ENCODE measurements around the gene DCDC2.
"Not testable (repeated sequence)": the region's sequence is repeated elsewhere in the genome, so short reads cannot be mapped to it uniquely, and the experiment has no call there.

DCDC2 gene

DNA sequence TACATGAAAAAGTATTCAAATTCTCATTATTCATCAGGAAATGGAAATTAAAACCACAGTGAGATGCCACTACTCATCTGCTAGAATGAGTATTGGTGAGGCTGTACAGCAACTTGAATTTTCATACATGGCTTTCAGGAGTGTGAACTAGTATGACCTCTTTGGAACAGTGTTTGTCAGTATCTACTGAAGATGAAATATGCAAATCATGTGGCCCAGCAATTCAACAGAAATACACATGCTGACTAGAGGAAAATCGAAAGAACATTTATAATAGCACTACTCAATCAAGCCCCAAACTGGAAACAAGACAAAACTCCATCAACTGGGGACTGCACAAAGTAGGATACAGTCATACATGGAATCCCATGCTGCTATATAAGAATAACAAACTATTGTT is 102.2 kb downstream of the DCDC2 start:
- DNase-seq: no peak

DNA sequence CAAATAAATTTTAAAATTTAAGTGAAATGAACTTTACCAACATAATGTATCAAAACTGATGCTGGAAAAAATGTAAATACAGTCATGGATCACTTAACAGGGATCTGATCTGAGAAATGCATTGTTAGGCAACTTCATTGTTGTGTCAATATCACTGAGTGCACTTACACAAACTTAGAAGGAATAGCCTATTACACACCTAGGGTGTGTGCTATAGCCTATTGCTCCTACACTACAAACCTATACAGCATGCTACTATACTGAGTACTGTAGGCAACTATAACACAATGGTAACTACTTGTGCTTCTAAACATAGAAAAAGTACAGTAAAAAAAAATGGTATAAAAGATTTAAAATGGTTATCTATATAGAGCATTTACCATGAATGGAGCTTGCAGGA is 104.5 kb downstream of the DCDC2 start:
- no peak for DNase-seq

DNA sequence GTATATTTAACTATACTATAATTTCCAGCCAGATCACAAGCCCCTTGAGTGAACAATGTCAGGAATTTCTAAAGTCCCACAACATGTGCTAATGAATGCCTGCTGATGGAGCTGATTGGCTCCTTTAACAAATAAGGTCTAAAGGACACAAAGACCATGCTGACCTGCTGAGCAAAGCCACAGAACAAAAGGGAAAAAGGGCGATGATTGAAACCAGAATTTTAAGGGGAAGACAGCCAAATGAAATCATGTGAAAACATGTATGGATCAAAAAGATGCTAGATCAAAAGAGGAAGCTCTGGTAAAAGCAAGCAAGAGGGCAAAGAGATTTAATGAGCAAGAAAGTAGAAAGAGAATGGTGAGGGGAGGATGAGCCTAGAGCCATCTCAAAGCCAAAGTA is 105.6 kb downstream of the DCDC2 start:
- DNase-seq: no peak

DNA sequence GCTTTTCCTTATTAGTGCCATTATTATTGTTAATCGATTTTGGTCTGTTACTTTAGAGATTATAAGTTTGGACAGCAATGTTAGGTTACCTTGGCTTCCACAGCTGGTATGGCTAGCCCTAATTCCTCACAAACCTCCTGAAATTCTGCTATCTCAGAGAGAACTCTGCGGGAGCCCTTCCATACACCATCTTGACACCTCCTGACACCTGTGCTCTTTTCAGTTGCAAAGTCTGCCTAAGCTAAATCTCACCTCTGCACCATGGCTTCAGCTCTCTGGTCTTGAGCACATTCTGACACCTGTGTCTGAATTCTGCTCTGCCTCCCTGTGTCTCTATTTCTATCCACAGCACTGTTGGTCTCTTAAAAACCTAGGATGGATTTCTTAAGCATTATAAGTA is 106.5 kb downstream of the DCDC2 start:
- DNase-seq: no peak

DNA sequence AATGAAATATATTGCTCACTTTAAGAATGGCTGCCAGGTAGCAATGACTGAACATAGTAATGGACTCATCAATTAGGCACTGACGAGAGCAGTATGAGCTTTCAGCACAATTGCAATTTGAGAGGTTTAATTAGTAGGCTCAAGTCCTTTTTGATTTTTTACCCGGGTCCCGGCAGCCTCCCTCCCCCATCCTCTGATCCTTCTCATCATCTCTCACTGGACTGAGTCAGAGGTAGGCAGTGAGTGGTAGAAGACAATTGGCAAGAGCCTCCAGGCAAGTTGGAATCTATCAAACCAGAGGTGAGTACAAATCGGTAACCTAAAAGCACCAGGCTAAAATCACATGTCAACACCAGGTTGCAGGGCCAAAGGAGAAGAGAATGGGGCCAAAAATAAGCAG is 107.9 kb downstream of the DCDC2 start:
- DNase-seq: no peak

DNA sequence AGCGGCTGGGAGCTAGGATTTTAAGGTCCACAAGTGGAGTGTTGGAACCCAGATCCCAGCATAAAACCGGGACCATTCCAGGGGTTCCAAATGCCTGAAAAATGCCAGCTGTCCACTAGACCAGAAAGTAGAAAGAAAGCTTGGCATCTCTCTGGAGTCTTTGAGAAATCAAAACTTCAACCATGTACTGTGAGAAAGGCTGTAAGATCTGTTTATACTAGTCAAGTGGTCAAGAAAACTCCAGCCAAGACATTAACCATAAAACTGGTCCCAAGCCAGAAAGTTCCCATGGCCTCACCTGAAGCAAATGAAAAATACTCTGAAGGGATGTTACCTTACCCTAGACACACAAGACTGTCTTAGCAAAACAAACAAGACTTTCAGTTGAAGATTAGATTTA is 112.6 kb downstream of the DCDC2 start:
- no peak for DNase-seq

DNA sequence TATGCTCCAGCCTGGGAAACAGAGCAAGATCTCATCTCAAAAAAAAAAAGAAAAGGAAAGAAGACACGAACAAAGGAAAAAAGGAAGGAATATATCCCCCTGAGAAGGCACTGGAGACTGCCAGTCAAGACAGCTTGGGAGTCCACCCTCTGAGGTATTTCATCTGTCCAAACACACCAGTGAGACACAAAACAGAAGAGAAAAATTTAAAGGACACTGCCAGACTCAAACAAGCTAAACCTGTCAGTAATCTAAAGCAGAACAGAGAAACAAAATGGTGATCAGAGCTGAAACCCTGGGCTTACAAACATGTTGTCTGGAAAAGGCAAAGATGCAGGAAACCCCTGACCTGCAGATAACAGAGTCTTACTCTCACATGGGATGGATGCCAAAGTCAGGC is 114.9 kb downstream of the DCDC2 start:
- DNase-seq: no peak

DNA sequence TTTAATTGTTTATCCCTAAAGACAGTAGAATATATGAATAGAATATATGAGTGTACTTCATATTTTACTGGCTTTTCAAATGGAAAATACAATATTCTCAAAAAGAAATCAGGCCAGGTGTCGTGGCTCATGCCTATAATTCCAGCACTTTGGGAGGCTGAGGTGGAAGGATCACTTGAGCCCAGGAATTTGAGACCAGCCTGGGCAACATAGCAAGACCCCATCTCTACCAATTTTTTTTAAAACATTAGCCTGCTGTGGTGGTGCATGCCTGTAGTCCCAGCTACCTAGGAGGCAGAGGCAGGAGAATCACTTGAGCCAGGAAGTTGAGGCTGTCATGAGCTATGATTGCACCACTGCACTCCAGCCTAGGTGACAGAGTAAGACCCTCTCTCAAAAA is 116.1 kb downstream of the DCDC2 start:
- DNase-seq: not testable (repeated sequence)

DNA sequence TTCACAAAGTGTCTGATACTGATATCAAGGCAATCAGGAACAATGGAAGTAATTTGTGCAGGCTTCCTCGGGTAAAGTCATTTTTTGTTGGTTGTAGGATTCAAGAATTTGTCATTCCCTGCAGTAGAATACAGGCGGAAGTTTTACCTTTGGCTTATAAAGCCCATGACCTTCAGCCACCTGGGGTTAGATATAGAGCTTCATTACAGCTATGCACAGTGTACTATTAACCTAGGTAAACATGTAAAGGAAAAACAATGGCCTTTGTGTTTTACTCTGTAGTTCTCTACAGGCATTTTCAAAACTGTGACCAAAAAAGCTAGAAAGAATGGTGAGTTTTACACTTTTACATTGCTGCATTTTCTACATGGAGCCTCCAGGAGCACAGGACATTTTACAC is 116.9 kb downstream of the DCDC2 start:
- no peak for DNase-seq

DNA sequence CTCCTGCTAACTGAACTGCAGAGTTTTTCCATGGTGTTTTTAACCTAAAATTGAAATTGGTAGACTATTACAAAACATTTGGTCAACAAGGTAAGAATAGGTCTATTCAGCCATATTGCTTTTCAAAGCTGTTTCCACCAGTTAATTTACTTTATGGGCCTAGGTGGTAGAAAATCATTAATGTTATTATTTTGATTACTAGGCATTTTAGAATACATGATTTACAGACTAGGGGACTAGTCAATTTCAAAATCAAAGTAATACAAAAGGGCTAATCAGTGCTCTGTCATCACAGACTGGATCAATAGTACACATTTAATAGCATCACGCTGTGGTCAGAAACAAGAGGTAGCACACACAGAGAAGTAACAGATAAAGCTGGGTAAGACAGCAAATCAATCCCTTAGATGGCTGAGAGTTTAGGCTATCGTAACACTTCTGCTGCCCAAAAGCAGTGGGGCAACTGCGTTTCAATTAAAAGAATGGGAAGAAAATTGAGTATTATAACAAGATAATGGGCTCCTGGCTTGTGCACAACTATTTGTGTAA is 117.4 kb downstream of the DCDC2 start:
- no peak for DNase-seq

DNA sequence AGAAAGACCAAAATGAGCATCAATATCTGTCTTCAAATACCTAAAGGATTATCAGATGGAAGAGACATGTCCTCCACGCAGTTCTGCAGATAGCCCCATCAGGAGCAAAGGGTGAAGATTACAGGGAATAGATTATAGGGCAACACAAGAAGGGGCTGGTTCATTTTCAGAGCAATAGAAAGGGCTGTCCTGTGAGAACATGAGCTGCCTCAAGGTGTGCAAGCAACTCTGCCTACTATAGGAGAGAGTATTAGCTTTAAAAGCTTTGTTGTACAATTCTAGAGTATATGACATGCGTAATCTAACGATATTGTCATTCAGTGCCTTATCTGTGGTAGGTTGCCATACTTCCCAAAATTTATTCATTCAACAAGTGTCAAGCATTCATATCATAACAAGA is 119.2 kb downstream of the DCDC2 start:
- no peak for DNase-seq

DNA sequence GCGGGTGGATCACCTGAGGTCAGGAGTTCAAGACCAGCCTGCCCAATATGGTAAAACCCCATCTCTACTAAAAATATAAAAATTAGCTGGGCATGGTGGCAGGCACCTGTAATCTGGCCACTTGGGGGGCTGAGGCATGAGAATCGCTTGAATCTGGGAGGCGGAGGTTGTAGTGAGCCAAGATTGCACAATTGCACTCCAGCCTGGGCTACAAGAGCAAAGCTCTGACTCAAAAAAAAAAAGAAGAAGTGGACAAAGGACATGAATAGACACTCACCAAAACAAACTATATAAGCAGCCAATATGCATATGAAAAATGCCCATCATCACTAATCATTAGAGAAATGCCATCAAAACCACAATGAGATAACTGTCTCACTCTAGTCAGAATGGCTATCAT is 121.1 kb downstream of the DCDC2 start:
- DNase-seq: not testable (repeated sequence)

DNA sequence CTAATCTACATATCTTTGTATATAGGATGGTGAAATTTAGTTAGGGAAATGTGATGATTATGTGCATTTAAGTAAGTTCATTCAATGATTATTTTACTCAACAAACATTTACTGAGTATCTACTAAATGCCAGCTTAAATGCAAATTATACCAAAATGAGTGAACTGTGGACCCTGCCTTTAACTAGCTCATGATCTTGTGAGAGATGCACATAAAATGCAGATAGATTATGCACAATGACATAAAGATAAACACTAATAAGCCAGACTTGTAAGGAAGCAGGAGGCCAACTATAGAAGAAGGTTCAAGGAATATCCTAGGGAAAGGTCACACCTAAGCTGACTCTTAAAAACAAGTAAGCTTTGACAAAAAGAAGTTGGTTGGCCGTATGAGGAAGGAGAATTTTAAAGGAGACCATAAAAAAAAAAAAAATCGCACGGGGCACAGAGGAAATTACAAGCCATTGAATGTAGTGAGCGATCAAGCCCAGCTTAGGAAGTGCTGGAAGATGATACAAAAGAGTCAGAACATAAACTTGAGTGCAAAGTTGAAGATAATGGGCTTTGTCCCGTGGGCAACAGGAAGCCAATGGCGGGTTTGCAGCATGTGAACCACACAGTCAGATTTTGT is 123.9 kb downstream of the DCDC2 start:
- DNase-seq: no peak

DNA sequence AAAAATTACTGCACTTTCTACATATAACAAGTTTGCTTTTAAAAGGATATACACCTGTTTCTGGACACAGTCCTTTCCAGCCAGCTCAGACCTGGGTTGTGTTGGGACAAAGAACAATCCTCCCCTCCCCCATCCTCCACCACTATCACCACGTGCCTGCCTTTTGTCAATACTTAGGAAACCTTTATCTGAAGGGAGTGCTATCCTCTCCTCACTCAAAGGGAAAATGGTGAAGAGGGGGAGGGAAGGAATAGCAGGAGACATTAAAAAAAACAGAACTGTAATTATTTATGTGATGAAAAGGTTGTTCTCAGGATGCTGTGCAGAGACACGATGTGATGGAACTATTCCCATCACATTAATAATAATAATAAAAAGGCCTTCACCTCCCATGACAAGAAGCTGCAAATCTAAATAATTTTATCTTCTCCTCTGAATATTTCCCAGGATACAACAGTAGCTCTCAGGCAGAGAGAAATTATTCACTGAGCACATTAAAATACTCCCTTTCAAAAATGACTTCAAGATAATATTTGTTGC is 126.4 kb downstream of the DCDC2 start:
- DNase-seq: no peak

DNA sequence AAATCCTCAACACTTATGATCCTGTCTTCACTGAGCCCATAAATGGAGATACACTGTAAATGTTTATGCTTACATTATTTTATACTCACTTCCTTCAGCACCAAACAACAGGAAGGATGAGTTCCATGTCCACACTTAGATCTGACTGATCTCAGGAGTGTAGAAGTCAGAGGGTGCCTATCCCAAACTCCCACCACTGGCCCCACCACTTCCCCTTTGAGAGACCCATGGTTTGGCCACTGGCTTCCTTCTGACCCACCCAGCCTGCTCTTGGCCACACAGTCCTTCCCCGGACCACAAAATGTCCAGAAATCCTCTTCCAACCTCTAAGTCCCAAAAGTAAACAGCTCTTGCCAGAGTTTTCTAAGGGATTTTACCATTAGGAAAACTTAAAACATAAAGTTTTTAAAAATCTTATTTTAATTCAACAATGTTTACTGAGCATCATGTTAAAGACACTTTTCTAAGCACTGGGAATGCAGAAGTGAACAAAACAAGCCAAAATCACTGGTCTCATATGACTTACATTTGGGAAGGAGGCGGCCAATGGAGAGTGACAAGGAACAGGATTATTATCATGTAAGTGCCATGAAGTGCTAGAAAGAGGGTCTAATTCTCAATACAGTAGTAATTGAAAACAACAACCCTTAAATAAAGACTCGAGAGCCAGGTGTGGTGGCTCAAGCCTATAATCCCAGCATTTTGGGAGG is 128.0 kb downstream of the DCDC2 start:
- DNase-seq: no peak

DNA sequence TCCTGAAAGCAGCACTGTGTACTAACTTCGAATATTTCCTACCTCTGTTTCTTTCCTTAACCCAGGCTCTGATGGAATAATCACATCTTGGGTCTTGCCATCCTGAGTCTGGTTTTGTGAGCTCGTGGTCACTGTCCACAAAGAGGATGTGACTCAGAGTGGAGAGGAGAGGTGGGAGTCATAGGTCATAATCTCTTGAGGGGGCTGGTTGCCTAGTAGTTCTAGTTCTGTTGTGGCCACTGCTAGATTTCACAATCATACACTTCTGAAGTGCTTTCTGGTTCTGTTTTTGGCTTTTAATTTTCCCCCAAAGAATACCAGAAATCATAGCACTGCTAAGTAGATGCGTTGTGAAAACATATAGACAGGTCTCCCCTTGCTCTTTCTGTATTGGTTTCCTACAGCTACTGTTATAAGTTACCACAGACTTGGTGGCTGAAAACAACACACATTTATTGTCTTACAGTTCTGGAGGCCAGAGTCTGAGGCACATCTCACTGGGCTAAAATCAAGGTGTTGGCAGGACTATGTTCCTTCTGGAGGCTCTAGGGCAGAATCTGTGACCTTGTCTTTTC is 129.1 kb downstream of the DCDC2 start:
- DNase-seq: no peak

DNA sequence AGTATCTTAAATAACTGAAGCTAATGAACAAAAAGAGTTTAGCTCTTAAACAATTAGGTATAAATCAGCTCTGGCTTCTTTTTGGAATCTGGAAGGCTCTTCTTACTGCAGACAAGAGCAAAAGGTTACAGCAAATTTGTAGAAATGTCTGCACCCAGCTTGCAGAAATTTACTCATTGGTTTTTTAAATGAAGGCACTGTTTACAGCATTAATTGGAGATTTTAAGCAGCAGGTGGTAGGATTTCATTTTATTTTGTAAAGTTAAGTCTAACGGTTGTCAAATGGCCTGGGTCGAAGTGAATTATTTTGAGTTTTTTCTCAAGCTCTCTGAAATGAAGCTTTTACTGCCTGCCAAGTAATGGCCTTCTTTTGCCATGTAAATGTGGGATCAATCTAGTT is 129.7 kb downstream of the DCDC2 start:
- no peak for DNase-seq

DNA sequence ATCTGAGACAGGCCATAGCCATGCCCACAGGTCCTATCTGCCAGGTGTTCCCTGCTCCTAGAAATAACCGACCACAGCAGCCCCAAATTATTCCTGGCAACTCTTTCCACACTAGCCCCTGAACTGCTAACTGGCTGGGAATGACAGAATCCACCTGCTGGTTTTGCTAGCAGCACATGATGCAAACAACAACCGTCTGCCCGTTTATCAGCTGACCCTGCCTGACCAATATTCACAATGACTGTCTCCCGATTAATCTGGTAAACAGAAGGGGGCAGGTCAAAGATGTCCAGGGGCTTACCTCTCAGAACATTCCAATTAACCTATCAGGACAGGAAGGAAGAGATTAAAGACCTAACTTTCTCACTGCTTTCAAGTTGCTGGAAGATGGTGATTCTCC is 130.3 kb downstream of the DCDC2 start:
- DNase-seq: no peak

DNA sequence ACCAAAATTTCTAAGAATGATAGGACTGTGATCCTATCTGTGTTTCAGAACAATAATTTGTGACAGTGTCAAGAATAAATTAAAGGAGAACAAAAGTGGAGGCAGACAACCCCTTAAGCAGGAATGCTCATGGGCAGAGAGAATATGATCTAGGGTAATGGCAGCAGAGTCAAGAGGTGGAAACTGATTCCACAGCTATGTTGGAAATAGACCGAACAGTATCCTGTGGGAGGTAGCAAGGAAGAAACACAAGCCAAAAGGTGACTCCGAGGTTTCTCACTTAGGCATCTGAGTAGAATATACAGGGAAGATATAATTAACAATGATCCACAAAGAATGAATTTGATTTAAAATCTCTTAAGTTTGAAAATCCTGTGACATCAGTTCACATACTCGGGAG is 131.3 kb downstream of the DCDC2 start:
- no peak for DNase-seq

DNA sequence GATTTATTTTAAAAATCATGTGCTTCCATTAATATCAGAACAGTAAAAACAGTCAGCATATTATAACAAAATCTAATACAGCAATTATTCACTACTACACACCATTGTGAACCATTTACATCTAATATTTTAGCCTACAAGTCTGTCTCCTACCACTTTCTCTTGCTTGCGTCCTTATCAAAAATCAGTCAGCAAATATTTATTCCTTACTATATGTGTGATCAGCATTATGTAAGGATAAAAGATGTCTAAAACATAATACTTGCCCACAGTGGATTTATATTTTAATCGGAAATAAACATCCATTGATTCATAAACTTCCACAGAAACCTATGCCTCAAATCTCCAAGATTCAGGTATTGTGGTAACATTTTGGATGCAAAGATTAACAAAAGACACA is 132.0 kb downstream of the DCDC2 start:
- no peak for DNase-seq

DNA sequence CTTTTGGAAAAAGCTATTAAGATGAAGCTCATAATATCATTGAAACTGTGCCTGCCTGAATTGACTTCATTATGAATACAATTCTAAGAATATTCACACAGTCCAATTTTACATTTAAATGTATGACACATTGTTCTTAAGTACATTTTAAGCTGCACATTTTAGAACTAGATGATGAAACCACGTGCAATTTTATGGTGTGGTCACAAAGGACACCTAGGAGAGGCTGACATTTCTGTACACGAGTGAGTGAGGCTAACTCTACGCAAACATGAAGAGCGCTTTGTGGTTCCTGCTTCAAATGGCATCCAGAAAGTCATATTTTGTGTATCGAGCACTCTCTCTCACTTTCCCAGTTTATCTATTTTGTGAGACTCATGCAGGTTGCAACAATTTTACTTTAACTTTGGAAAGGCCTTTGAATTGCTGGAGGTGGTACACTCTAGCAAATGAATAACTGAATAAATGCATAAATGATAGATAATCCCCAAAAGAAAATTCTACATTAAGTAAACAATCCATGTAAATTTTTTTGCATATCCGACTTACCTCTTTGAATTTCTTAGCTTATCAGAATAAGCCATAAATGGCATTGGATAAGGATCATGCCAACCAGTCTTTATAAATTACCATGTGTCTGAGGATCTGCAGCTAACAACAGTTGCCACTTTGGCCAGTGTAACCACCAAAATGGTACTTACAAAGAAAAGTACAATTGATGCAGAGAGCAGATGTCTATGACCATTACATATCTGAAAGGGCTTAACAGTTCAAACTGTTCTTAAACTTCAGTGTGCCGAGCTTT is 134.5 kb downstream of the DCDC2 start:
- DNase-seq: no peak

DNA sequence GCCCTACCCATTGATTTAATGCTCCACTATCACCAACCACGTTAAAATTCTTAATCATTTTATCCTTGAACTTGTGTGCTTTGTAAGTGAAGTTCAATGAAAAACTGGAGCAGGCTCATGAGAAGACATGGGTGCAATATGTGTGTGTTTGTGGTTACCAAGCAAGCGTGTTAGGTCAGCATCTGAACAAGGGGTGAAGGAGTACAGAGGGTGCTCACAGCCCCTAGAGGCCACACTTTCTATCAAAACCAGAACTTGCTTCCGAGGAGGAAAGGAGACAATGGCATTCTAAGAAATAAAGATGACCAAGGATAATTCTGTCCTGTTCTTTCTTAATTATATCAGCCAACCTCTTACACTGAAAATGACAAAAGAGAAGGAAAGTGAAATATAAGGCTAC is 138.2 kb downstream of the DCDC2 start:
- no peak for DNase-seq

DNA sequence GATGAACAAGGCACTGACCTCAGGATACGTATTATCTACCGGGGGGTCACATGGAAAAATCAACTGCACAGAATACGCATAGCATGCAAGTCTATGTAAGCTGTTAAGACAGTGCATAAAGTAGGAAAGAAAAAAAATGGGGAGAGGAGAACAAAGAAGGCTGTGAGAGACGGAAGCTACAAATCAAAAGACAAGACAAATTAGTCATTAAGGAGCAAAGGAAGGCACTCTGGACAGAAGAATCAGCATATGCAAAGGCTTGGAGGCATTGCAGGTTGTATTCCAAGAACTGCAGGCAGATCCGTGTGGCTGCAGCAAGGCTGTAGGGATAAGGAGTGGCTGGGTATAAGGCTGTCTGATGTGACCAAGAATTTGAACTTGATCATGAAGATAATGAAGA is 142.9 kb downstream of the DCDC2 start:
- no peak for DNase-seq
